Mucosa of rectum (tissue), 2 donors: Measurements from ENCODE around the gene SNRPB2.

Source experiments
- H3K27ac ChIP-seq, 2 donors: one replicate each; pipeline ENCODE4 v1.7.0; 2013; ENCODE audit warnings: inconsistent platforms in 2 of 2, low read depth in 2 of 2, low read length in 2 of 2
- H3K27me3 ChIP-seq, 2 donors: one replicate each; pipeline ENCODE4 v1.7.0; 2013; ENCODE audit warnings: low read length in 2 of 2; ENCODE audit not compliant: control insufficient read depth in 2 of 2, insufficient read depth in 2 of 2
- H3K36me3 ChIP-seq, 2 donors: one replicate each; pipeline ENCODE4 v1.7.0; 2013; ENCODE audit warnings: low read length in 2 of 2; ENCODE audit not compliant: control insufficient read depth in 2 of 2, insufficient read depth in 2 of 2
- H3K4me1 ChIP-seq, 2 donors: one replicate each; pipeline ENCODE4 v1.7.0; 2013; ENCODE audit warnings: low read length in 2 of 2, mild to moderate bottlenecking in 1 of 2; ENCODE audit not compliant: control insufficient read depth in 2 of 2, insufficient read depth in 2 of 2
- H3K4me3 ChIP-seq, 2 donors: one replicate each; pipeline ENCODE4 v1.7.0; 2013; ENCODE audit warnings: low read length in 2 of 2
- H3K9ac ChIP-seq, 2 donors: one replicate each; pipeline ENCODE4 v1.7.0; 2013; ENCODE audit warnings: low read length in 2 of 2, low read depth in 1 of 2, mild to moderate bottlenecking in 1 of 2
- H3K9me3 ChIP-seq, 2 donors: one replicate each; pipeline ENCODE4 v1.7.0; 2013; ENCODE audit warnings: low read length in 2 of 2; ENCODE audit not compliant: control insufficient read depth in 2 of 2
- donor health status: healthy.
- donor health status: Normal muscosa, but diverticular disease.

SNRPB2 gene

GRCh38 chr20:16701296-16701695, 28.5 kb upstream of the SNRPB2 start:
- no peak overlapping the region for H3K9ac ChIP-seq
- H3K4me3 ChIP-seq, result no peak overlapping the region
- H3K4me1 ChIP-seq, result no peaks in the 10 kb centered on the region
- H3K9me3 ChIP-seq, result peaks cover 0 to 2% of the 10 kb centered on the region in 2 donors
- H3K27me3 ChIP-seq, result peaks cover 0 to 4% of the 10 kb centered on the region in 2 donors
- H3K36me3 ChIP-seq, result no peaks in the 10 kb centered on the region
- H3K27ac ChIP-seq, result no peak overlapping the region

GRCh38 chr20:16703570-16703969, 26.3 kb upstream of the SNRPB2 start:
- H3K27ac ChIP-seq, result no peak overlapping the region
- H3K4me1 ChIP-seq, result no peaks in the 10 kb centered on the region
- peaks cover 0 to 2% of the 10 kb centered on the region in 2 donors for H3K9me3 ChIP-seq
- H3K27me3 ChIP-seq, result no peaks in the 10 kb centered on the region
- H3K4me3 ChIP-seq, result no peak overlapping the region
- no peak overlapping the region for H3K9ac ChIP-seq
- H3K36me3 ChIP-seq, result no peaks in the 10 kb centered on the region

GRCh38 chr20:16707674-16708073, 22.2 kb upstream of the SNRPB2 start:
- Histone ChIP-seq H3K27me3 (peaks cover 3 to 5% of the 10 kb centered on the region in 2 donors), H3K4me1 (no peaks in the 10 kb centered on the region), H3K27ac (no peak overlapping the region), H3K9ac (no peak overlapping the region), H3K9me3 (peaks cover 0 to 2% of the 10 kb centered on the region in 2 donors), H3K4me3 (no peak overlapping the region), H3K36me3 (no peaks in the 10 kb centered on the region)

GRCh38 chr20:16708602-16709001, 21.2 kb upstream of the SNRPB2 start:
- Histone ChIP-seq H3K27ac (no peak overlapping the region), H3K4me1 (no peaks in the 10 kb centered on the region), H3K4me3 (no peak overlapping the region), H3K9ac (no peak overlapping the region), H3K36me3 (no peaks in the 10 kb centered on the region), H3K27me3 (peaks cover 3 to 5% of the 10 kb centered on the region in 2 donors), H3K9me3 (peaks cover 0 to 2% of the 10 kb centered on the region in 2 donors)

- Histone ChIP-seq H3K4me1 (no peaks in the 10 kb centered on the region), H3K4me3 (no peak overlapping the region), H3K36me3 (no peaks in the 10 kb centered on the region), H3K27ac (no peak overlapping the region), H3K9ac (no peak overlapping the region), H3K27me3 (peaks cover 3 to 5% of the 10 kb centered on the region in 2 donors), H3K9me3 (peaks cover 0 to 2% of the 10 kb centered on the region in 2 donors)
Observed at GRCh38 chr20:16709017-16709416, 20.8 kb upstream of the SNRPB2 start.

GRCh38 chr20:16710781-16711180, 19.0 kb upstream of the SNRPB2 start:
- H3K36me3 ChIP-seq, result no peaks in the 10 kb centered on the region
- H3K9me3 ChIP-seq, result peaks cover 0 to 2% of the 10 kb centered on the region in 2 donors
- H3K9ac ChIP-seq, result no peak overlapping the region
- no peak overlapping the region for H3K4me3 ChIP-seq
- no peaks in the 10 kb centered on the region for H3K4me1 ChIP-seq
- peaks cover 3 to 11% of the 10 kb centered on the region in 2 donors for H3K27me3 ChIP-seq
- H3K27ac ChIP-seq, result no peak overlapping the region

GRCh38 chr20:16711661-16712258, 18.1 kb upstream of the SNRPB2 start:
- Histone ChIP-seq H3K4me3 (no peak overlapping the region), H3K36me3 (no peaks in the 10 kb centered on the region), H3K9me3 (no peaks in the 10 kb centered on the region), H3K9ac (no peak overlapping the region), H3K27ac (no peak overlapping the region), H3K4me1 (no peaks in the 10 kb centered on the region), H3K27me3 (peaks cover 3 to 11% of the 10 kb centered on the region in 2 donors)

- peaks cover 3 to 11% of the 10 kb centered on the region in 2 donors for H3K27me3 ChIP-seq
Observed at GRCh38 chr20:16712511-16712947, 17.3 kb upstream of the SNRPB2 start.

GRCh38 chr20:16713066-16713465, 16.8 kb upstream of the SNRPB2 start:
- no peaks in the 10 kb centered on the region for H3K9me3 ChIP-seq
- H3K27me3 ChIP-seq, result peaks cover 3 to 11% of the 10 kb centered on the region in 2 donors
- no peak overlapping the region for H3K9ac ChIP-seq
- no peak overlapping the region for H3K27ac ChIP-seq
- H3K36me3 ChIP-seq, result no peaks in the 10 kb centered on the region
- no peak overlapping the region for H3K4me3 ChIP-seq
- no peaks in the 10 kb centered on the region for H3K4me1 ChIP-seq

More at GRCh38 chr20:16712511-16712947, 17.3 kb upstream of the SNRPB2 start:
- Histone ChIP-seq H3K9me3 (no peaks in the 10 kb centered on the region), H3K4me1 (no peaks in the 10 kb centered on the region), H3K27ac (no peak overlapping the region), H3K9ac (no peak overlapping the region), H3K36me3 (no peaks in the 10 kb centered on the region), H3K4me3 (no peak overlapping the region)

GRCh38 chr20:16714242-16714641, 15.6 kb upstream of the SNRPB2 start:
- H3K27me3 ChIP-seq, result peaks cover 3 to 11% of the 10 kb centered on the region in 2 donors
- H3K4me3 ChIP-seq, result no peak overlapping the region
- H3K36me3 ChIP-seq, result no peaks in the 10 kb centered on the region
- H3K4me1 ChIP-seq, result no peaks in the 10 kb centered on the region
- no peaks in the 10 kb centered on the region for H3K9me3 ChIP-seq
- H3K9ac ChIP-seq, result no peak overlapping the region
- no peak overlapping the region for H3K27ac ChIP-seq
